Measurements from ENCODE around the gene HPN. TPM values are rescaled to one million over a fixed set of nuclear protein-coding genes. Genes with fewer than 3 reads are reported as not detected.

HPN gene
- total and polyA plus RNA-seq, 7 experiments from 2014 or later = not detected

DNA sequence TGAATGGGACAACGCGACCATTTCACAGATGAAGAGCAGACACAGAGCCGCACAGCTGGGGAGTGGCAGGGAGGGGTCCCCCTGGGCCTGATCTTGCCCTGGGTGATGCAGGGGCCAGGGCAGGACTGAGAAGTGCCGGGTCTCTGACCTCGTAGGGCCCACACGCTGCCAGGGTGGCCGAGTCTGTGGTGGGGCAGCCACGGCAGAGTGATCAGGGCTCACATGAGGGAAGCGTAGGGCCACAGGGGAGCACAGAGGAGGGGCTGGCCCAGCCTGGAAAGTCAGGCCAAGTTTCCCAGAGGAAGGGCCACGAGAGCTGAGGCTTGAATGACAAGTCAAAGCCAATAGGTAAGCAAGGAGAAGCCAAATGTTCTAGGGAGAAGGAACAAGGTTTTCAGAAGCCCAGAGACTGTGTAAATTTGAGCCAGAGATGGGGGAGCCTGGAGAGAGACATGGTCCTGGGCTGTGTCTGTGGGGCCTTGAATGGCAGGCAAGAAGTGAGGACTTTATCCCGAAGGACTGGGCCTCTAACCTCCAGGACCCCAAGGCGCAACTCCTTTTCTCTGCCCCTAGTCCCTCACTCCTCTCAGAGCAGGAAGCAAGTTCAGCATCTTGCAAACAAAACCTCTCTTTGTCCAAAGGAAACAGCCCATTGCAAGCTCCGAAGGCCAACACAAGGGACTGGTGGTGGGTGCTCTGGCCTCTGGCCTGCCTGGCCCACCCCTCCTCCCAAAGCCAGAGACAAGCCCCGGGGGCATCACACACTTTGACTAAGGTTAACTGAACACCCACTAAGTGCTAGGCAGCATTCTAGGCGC lies 42.4 kb downstream of the HPN start:
- H3K27ac ChIP-seq (ENCODE audit: low read depth, low read length) = no peak overlapping the region
- intact Hi-C loops (cut with micrococcal nuclease) = no loop called here
- H3K27me3 ChIP-seq (ENCODE audit: control insufficient read depth in 2 of 2, insufficient read depth in 2 of 2, low read length in 2 of 2) = no peaks in the 10 kb centered on the region
- POLR2A ChIA-PET = no interaction called here
- H3K4me1 ChIP-seq (ENCODE audit: control insufficient read depth in 2 of 2, insufficient read depth in 2 of 2, low read length in 2 of 2) = peaks cover 0 to 15% of the 10 kb centered on the region in 2 donors
- Mint-ChIP-seq H3K27ac (no peak overlapping the region), H3K4me3 (no peak overlapping the region), H3K27me3 (peaks cover 0 to 4% (median 2%) of the 10 kb centered on the region in 5 donors), H3K4me1 (peaks cover 0 to 8% (median 0%) of the 10 kb centered on the region in 7 donors), H3K36me3 (peaks cover 0 to 4% (median 0%) of the 10 kb centered on the region in 5 donors), H3K9me3 (peaks cover 0 to 3% (median 0%) of the 10 kb centered on the region in 11 donors)
- no peak overlapping the region for H3K4me3 ChIP-seq (ENCODE audit: low read length)
- no peaks in the 10 kb centered on the region for H3K9me3 ChIP-seq (ENCODE audit: control insufficient read depth in 2 of 3, low read length in 3 of 3)
- ATAC-seq (no peak), DNase-seq (no peak)
- CTCF ChIA-PET = no interaction called here
- H3K36me3 ChIP-seq (ENCODE audit: control insufficient read depth in 2 of 3, insufficient read depth in 3 of 3, low read length in 3 of 3) = no peaks in the 10 kb centered on the region

DNA sequence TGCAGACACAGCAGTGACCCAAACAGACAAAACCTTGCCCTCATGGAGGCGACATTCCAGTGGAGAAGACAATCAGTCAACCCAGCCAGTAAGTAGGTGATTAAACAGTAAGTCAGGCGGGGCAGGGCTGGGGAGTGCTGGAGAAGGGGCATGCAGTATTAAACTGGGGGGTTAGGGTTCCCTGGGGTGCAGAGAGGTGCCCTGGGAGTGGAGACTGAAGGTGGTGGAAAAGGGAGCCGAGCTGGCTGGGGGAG lies 42.9 kb downstream of the HPN start:
- Mint-ChIP-seq H3K4me1 (peaks cover 0 to 8% (median 0%) of the 10 kb centered on the region in 7 donors), H3K9me3 (peaks cover 0 to 3% (median 0%) of the 10 kb centered on the region in 11 donors), H3K4me3 (no peak overlapping the region), H3K27ac (no peak overlapping the region), H3K36me3 (peaks cover 0 to 4% (median 0%) of the 10 kb centered on the region in 5 donors), H3K27me3 (peaks cover 0 to 6% (median 3%) of the 10 kb centered on the region in 5 donors)
- Histone ChIP-seq H3K27me3 (ENCODE audit: control insufficient read depth in 2 of 2, insufficient read depth in 2 of 2, low read length in 2 of 2) (no peaks in the 10 kb centered on the region), H3K36me3 (ENCODE audit: control insufficient read depth in 2 of 3, insufficient read depth in 3 of 3, low read length in 3 of 3) (no peaks in the 10 kb centered on the region), H3K9me3 (ENCODE audit: control insufficient read depth in 2 of 3, low read length in 3 of 3) (no peaks in the 10 kb centered on the region), H3K4me3 (ENCODE audit: low read length) (no peak overlapping the region), H3K27ac (ENCODE audit: low read depth, low read length) (no peak overlapping the region), H3K4me1 (ENCODE audit: control insufficient read depth in 2 of 2, insufficient read depth in 2 of 2, low read length in 2 of 2) (peaks cover 0 to 15% of the 10 kb centered on the region in 2 donors)
- no peak for ATAC-seq
- ChIA-PET CTCF (no interaction called here), POLR2A (no interaction called here)
- no peak for DNase-seq
- intact Hi-C loops (cut with micrococcal nuclease) = no loop called here

DNA sequence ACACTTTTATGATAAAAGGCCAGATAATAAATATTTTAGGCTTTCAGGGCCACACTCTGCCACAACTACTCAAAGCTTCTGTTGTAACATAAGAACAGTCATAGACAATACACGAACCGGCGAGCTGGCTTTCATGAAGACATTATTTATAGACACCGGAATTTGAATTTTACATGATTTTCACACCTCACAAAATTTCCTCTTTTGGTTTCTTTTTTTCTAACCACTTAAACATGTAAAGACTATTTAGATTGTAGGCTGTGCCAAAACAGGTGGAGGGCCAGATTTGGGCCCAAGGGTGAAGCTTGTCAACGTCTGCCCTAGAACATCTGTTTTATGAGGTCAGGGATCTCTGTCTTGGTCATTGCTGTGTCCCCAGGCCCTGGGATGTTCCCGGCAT lies 44.4 kb downstream of the HPN start:
- peaks cover 0 to 4% (median 0%) of the 10 kb centered on the region in 5 donors for H3K36me3 Mint-ChIP-seq
- ChIA-PET CTCF (interaction anchor here (1.1 to 2.0 kb wide), 3 partner anchors 19 to 110 kb away, joined by 3 to 4 read pairs (median 3); no protein-coding TSS in a partner anchor), POLR2A (interaction anchor here (0.6 kb wide), 1 partner anchor 727 kb away, joined by 4 read pairs; no protein-coding TSS in a partner anchor)
- peaks cover 0 to 13% (median 5%) of the 10 kb centered on the region in 7 donors for H3K4me1 Mint-ChIP-seq
- ATAC-seq (peak; percentile 12), DNase-seq (no peak)
- peaks cover 0 to 10% (median 4%) of the 10 kb centered on the region in 5 donors for H3K27me3 Mint-ChIP-seq
- peaks cover 7 to 19% of the 10 kb centered on the region in 2 donors for H3K4me1 ChIP-seq (ENCODE audit: control insufficient read depth in 2 of 2, insufficient read depth in 2 of 2, low read length in 2 of 2)
- no peaks in the 10 kb centered on the region for H3K36me3 ChIP-seq (ENCODE audit: control insufficient read depth in 2 of 3, insufficient read depth in 3 of 3, low read length in 3 of 3)
- no peak overlapping the region for H3K27ac Mint-ChIP-seq
- no peak overlapping the region for H3K27ac ChIP-seq (ENCODE audit: low read depth, low read length)
- intact Hi-C loops (cut with micrococcal nuclease) = no loop called here
- H3K27me3 ChIP-seq (ENCODE audit: control insufficient read depth in 2 of 2, insufficient read depth in 2 of 2, low read length in 2 of 2) = no peaks in the 10 kb centered on the region
- peaks cover 0 to 3% (median 0%) of the 10 kb centered on the region in 11 donors for H3K9me3 Mint-ChIP-seq
- no peaks in the 10 kb centered on the region for H3K9me3 ChIP-seq (ENCODE audit: control insufficient read depth in 2 of 3, low read length in 3 of 3)
- H3K4me3 Mint-ChIP-seq = no peak overlapping the region
- H3K4me3 ChIP-seq (ENCODE audit: low read length) = no peak overlapping the region

DNA sequence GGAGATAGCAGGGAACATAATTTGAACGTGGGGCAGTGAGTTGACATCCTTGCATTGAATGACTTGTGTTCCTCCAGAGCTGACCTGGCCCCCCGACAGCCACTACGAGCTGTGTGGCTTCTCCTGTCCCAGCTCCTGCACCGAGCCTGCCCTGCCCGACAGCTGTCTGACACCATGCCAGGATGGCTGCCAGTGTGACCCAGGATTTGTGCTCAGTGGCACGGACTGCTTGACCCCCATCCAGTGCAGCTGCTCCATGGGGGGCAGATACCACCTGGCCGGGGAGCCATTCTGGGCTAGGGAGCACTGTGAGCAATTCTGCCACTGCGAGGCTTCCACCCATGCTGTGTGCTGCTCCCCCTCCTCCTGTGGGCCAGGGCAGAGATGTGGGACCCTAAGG lies 44.9 kb downstream of the HPN start:
- DNase-seq (no peak), ATAC-seq (no peak)
- Histone ChIP-seq H3K4me1 (ENCODE audit: control insufficient read depth in 2 of 2, insufficient read depth in 2 of 2, low read length in 2 of 2) (peaks cover 7 to 19% of the 10 kb centered on the region in 2 donors), H3K9me3 (ENCODE audit: control insufficient read depth in 2 of 3, low read length in 3 of 3) (no peaks in the 10 kb centered on the region), H3K27me3 (ENCODE audit: control insufficient read depth in 2 of 2, insufficient read depth in 2 of 2, low read length in 2 of 2) (no peaks in the 10 kb centered on the region), H3K4me3 (ENCODE audit: low read length) (no peak overlapping the region), H3K27ac (ENCODE audit: low read depth, low read length) (no peak overlapping the region), H3K36me3 (ENCODE audit: control insufficient read depth in 2 of 3, insufficient read depth in 3 of 3, low read length in 3 of 3) (no peaks in the 10 kb centered on the region)
- Mint-ChIP-seq H3K9me3 (peaks cover 0 to 3% (median 0%) of the 10 kb centered on the region in 11 donors), H3K4me1 (peaks cover 0 to 13% (median 5%) of the 10 kb centered on the region in 7 donors), H3K4me3 (no peak overlapping the region), H3K27ac (no peak overlapping the region), H3K36me3 (peaks cover 0 to 4% (median 0%) of the 10 kb centered on the region in 5 donors), H3K27me3 (peaks cover 0 to 10% (median 4%) of the 10 kb centered on the region in 5 donors)
- ChIA-PET CTCF (interaction anchor here (0.6 to 2.0 kb wide), 6 partner anchors 17 to 408 kb away, joined by 3 to 4 read pairs (median 4); no protein-coding TSS in a partner anchor), POLR2A (no interaction called here)
- intact Hi-C loops (cut with micrococcal nuclease) = no loop called here

GRCh38 chr19:35087393-35087792 lies 45.9 kb downstream of the HPN start:
- Histone ChIP-seq H3K27me3 (ENCODE audit: control insufficient read depth in 2 of 2, insufficient read depth in 2 of 2, low read length in 2 of 2) (no peaks in the 10 kb centered on the region), H3K4me3 (ENCODE audit: low read length) (no peak overlapping the region), H3K9me3 (ENCODE audit: control insufficient read depth in 2 of 3, low read length in 3 of 3) (no peaks in the 10 kb centered on the region), H3K4me1 (ENCODE audit: control insufficient read depth in 2 of 2, insufficient read depth in 2 of 2, low read length in 2 of 2) (peaks cover 7 to 19% of the 10 kb centered on the region in 2 donors), H3K36me3 (ENCODE audit: control insufficient read depth in 2 of 3, insufficient read depth in 3 of 3, low read length in 3 of 3) (no peaks in the 10 kb centered on the region), H3K27ac (ENCODE audit: low read depth, low read length) (no peak overlapping the region)
- no peak for ATAC-seq
- H3K27ac Mint-ChIP-seq = peak overlapping the region in 1 of 9 donors; percentile 52
- no peak for DNase-seq
- intact Hi-C loops (cut with micrococcal nuclease) = no loop called here
- peaks cover 0 to 13% (median 5%) of the 10 kb centered on the region in 7 donors for H3K4me1 Mint-ChIP-seq
- H3K9me3 Mint-ChIP-seq = peaks cover 0 to 3% (median 0%) of the 10 kb centered on the region in 11 donors
- peaks cover 0 to 3% (median 0%) of the 10 kb centered on the region in 5 donors for H3K36me3 Mint-ChIP-seq
- H3K4me3 Mint-ChIP-seq = no peak overlapping the region
- CTCF ChIA-PET = interaction anchor here (0.6 to 2.0 kb wide), 4 partner anchors 18 to 449 kb away, joined by 3 to 4 read pairs (median 4); no protein-coding TSS in a partner anchor
- POLR2A ChIA-PET = no interaction called here
- H3K27me3 Mint-ChIP-seq = peaks cover 0 to 10% (median 4%) of the 10 kb centered on the region in 5 donors

DNA sequence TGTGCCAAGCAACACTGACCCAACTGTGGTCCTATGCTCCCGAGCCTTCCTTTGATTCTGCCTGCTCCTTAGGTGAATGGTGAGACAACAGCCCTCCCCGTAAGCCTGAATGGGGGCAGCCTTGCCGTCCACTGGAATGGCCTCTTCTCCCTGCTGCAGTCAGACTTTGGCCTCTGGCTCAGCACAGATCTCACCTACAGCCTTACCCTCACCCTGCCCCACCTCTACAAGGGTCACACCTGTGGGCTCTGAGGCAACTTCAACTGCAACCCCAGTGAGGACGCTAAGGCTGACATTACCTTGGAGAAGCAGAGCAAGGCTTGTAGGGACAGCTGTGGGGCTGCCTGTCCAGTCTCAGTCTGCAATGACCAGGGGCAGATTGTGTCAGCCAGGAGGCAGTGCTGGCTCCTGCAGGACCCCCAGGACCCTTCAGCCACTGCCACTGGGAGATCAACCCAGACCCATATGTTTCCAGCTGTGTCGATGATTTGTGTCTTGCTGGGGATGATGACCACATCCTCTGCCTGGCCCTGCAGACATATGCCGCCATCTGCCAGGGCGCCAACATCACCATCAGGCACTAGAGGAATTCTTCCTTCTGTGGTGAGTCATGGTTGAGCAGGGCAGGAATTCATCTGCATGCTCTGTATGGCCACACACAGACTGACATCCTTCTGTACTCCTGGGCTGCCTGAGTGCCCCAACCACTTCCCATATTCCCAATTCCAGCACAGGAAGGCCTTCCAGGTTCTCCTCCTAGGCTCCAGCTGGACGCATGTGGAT lies 46.8 kb downstream of the HPN start:
- DNase-seq = no peak
- H3K4me1 ChIP-seq (ENCODE audit: control insufficient read depth in 2 of 2, insufficient read depth in 2 of 2, low read length in 2 of 2) = peaks cover 7 to 19% of the 10 kb centered on the region in 2 donors
- no peaks in the 10 kb centered on the region for H3K27me3 ChIP-seq (ENCODE audit: control insufficient read depth in 2 of 2, insufficient read depth in 2 of 2, low read length in 2 of 2)
- no peak overlapping the region for H3K27ac Mint-ChIP-seq
- intact Hi-C loops (cut with micrococcal nuclease) = no loop called here
- no peak overlapping the region for H3K4me3 Mint-ChIP-seq
- H3K9me3 Mint-ChIP-seq = no peaks in the 10 kb centered on the region
- POLR2A ChIA-PET = no interaction called here
- H3K4me1 Mint-ChIP-seq = peaks cover 0 to 13% (median 5%) of the 10 kb centered on the region in 7 donors
- ATAC-seq = no peak
- H3K27me3 Mint-ChIP-seq = peaks cover 0 to 10% (median 3%) of the 10 kb centered on the region in 5 donors
- CTCF ChIA-PET = no interaction called here
- no peaks in the 10 kb centered on the region for H3K36me3 Mint-ChIP-seq
- no peaks in the 10 kb centered on the region for H3K36me3 ChIP-seq (ENCODE audit: control insufficient read depth in 2 of 3, insufficient read depth in 3 of 3, low read length in 3 of 3)
- no peak overlapping the region for H3K27ac ChIP-seq (ENCODE audit: low read depth, low read length)
- no peaks in the 10 kb centered on the region for H3K9me3 ChIP-seq (ENCODE audit: control insufficient read depth in 2 of 3, low read length in 3 of 3)
- H3K4me3 ChIP-seq (ENCODE audit: low read length) = no peak overlapping the region
